HG03571 (cell line): ENCODE measurements around the gene RSU1.

Experiments used
- ATAC-seq: cut with Tn5 transposase; IDR thresholded peaks from one replicate; pipeline ENCODE4 v1.9.1; 2021; ENCODE audit not compliant: unreplicated experiment

RSU1 gene

DNA sequence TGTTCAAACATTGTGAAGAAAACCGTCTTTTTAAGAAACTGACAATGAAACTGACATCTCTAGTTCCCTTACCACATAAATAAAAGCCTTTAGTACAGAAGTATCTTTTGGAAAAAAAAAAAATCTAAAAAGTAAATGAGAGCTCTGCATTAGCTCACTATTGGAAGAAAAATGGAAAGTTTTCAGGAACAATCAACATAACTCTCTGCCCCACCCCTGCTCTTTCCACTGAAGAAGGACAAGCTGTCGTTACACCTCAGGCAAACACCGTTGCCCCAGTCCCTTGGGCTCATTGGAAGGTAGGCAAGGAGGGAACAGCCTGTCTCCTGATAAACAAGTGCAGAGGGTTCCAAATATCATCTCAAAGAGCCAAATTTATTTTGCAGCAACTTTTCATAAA lies 273.1 kb downstream of the RSU1 start:
- ATAC-seq = no peak
